Stimulated activated CD8-positive, alpha-beta memory T cell treated with anti-CD3 and anti-CD28 coated beads, Interleukin-7, amount 100 ng/mL, for 4 hours (primary cell): ENCODE results near the gene LRRC28.

Source experiments
- DNase-seq, 2 donors: peaks; one replicate each; pipeline ENCODE4 v3.0.0-alpha.2; 2020; ENCODE audit warnings: low read depth in 2 of 2

Gene LRRC28

DNA sequence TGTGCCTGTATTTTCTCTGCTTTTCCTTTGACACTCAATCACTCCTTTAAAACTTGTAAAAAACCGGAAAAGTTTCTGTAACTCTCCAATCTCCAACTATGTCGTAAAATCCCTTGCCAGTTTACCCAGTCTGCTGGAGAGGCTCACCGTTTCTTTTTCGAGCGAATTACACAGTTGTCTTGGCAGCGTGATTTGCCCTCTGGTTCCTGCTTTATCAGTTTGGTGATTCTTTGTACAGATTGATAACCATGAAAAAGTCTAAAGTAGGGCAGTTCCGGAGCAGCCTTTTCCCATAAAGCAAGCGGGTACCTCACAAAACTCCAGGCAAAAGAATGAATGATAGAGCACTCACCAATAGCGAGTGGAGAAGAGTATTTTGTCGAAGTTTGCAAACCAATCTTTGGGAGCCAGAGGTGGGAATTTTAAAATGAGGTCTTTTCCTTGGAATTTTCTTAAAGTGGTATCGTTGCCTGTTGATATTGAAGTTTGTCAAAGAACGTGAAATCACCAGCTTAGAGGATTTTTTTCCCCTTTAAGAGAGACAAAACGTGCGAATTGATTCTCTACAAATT, 1.9 kb upstream of the LRRC28 start, which contains the start of gene TTC23:
Gene TTC23, minus strand, starts transcription at position 312 of the 572 bp plus-strand sequence. CDS start 20,869 bp downstream, outside the sequence.
- no peak for DNase-seq

DNA sequence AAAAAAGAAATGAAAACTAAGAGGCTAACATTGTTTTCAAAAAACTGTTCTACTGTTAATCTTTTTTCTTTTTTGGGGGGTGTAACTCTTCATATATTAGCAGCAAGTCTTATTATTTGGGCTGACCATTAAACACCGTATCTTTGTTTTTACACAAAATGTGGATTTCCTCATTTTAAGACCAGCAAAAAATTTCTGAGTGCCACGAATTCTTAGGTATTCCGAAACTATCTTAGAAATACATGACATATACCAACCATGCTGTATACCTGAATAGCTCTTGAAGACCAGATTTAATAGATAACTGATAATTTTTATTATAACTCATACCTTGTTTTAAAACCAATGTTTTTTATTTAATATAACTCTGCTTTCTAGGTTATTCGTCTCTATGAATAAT, 1.3 kb upstream of the LRRC28 start:
- DNase-seq, result no peak

DNA sequence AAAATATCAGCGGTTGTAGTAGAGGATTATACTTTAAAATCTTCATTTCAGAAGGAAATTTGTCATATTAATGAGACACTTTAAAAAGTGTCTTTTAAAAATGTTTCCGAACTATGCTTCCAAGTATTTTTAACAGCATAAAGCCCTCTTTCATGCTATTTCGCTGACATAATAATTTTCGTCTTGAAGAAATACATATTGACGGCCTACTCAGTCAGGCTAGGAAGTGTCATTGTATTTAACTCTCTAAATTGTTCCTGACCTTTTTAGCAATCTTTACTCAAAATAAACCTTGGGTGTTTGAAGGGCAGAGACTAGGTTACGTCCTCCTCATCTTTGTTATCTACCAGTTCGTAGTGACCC, 806 bp upstream of the LRRC28 start:
- no peak for DNase-seq

DNA sequence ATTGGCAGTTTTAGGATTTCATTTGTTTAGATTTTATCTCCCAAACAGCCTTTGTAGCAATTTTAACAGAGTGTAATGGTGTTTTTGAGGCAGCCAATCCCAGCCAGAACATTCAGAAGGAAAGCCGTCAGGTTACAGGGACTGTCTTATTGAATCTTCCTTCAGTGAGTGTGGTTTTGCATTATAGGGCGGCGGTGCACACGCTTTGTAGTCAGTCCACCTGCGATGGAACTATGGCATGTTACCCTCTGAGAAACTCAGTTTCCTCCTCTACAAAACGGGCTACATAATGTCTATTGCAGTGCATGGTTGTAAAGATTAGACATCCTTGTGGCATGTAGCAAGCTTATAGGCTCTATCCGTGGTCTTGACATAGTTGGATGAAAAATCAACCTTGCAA, 1.0 kb downstream of the LRRC28 start:
- DNase-seq, result no peak

DNA sequence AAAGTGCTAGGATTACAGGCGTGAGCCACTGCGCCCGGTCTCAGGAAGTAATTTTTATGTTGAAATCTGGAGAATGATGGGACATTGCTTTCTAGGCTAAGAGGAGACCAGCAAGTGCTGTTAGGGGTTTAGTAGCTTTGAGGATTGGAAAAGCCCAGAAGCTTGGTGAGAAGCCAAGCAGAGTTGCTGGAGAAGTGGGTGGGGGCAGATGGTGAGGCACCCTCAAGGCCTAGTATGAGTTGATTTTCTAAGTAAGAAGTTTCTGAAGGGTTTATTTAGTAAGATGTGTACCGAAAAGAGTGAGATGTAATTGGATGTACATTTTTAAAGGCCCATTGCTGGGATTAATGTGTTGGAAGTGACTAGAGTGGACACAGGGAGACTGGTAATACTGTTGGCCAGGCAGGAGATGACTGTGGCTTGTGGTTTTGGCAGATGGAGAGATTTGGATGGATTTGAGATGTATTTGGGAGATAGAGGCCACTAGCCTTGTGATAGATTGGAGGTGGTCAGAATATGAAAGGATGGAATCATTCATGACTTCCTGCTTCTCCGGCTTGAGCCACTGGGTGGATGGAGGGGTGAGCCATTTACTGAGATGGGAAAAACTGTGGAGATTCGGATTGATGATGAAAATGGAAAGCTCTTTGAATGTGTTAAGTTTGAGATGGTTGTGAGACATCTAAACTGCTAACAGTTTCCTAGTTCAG, 2.3 kb downstream of the LRRC28 start:
- no peak for DNase-seq

DNA sequence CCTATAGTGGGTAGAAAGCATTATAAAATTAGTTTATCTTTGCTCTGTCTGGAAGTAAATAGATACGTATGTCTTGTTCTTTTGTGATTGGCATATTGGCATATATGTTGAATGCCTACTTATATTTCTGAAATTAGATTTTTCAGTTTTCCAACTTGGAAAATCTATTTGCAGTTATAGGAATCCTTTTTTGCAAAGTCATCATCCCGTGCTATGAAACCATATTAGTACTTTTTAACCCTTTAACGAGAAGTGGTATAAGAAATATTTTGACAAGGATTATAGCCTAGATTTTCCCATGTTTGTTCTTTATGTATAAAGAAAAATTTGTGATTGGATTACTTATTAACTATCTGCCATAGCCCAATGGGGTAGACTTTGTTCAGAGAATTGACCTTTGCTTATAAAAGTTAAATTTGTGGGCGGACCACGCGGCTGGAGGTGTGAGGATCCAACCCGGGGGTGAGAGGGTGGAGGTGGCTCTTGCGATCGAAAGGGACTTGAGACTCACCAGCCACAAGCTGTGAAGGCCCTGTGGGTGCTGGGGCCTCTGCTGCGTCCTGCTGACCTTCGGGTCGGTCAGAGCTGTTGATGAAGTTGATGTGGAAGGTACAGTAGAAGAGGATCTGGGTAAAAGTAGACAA, 5.9 kb downstream of the LRRC28 start:
- DNase-seq, result no peak

DNA sequence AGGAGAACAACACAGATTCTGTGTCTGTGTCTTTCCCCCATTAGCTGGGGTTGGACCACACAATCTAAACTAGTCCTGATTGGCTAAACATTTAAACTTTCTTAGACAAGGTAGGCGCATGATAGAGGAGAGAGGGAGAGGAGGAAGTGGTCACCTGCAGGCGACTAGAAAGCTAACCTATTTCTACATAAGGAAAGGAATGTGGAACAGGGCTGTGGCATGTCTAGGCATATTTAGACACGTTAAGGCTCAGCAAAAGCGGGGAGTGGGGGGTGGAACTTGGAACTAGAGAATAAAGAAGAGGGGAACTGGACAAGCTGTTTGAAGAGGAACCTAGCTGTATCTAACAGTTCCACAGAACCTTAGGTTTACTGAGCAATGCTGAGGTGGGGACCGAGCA, 12.8 kb downstream of the LRRC28 start:
- no peak for DNase-seq

DNA sequence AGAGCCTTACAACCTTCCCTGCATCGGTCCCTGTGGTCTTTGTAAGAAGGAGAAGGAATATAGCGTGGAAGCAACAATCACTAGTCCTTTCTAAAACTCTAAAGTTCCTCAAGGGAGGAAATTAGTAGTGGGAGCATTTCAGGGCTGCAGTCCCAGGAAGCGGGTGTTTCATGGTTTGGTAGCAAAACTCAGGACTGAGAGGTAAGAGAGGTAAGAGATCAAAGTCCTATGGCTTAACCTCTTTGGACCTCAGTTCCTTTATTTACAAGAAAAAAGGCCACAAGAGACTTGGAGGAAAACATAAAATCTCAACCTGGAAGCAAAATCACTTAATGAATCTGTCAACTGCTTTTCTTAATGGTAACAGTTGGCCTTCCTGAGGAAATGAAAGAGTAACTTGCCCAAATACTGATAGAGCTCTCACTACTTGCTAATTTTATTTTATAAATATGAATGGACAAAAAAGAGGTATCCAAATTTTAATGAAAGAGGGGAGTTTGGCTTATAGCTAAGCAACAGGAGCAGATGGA, 14.3 kb downstream of the LRRC28 start:
- DNase-seq, result no peak

DNA sequence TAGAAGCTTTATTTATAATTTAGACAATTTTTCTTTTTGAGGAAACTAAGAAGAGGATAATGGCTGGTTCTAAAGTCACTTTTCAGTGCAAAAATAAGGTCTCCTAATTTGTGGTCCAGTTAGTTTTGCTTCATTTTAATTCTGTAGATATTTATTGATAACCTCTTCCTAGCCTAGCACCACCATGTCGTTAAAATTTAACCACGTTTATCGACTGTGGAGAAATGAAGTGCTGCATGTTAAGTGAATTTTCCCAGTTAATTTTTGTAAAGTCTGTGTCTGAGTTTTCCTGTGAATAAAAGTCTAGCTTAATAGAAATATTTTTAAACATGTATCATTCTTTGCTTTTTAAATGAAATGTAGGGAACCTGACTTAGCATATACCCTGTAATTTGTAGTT, 16.7 kb downstream of the LRRC28 start:
- DNase-seq, result no peak

DNA sequence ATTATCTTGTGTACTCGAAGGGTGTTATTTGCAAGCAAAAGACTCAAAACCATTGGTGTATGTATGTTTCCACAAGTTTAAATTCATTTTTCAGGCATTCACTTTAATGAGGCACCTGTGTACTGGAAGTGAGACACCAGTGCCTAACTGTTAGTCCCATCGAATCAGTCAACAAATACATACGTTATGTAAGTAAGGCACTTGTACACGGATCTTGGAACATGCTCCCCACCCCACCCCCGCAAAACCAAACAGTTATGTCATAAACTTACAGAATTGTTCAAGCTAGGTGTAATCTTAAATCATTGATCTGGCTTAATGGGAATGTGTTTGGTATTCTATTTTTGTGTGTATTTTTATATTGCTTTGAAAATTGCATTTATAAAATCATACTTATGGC, 17.1 kb downstream of the LRRC28 start:
- DNase-seq, result no peak

DNA sequence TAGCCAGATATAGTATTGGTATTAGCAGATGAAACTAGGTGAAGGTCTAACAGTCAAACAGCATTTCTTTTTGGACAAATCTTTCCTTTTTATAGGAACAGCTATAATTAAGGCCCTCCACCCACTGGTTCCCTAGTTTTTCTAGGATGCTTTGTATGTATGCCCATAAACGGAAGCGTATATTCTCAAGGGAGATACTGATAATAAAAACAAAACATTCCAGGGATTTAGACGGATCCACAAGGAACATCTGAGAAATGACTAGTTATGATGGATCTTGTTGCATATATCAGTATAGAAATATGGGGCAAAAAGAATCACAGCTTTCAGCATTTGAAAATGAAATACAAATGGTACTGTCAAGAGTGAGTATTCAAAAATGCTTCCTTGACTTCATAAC, 22.5 kb downstream of the LRRC28 start:
- DNase-seq, result no peak

DNA sequence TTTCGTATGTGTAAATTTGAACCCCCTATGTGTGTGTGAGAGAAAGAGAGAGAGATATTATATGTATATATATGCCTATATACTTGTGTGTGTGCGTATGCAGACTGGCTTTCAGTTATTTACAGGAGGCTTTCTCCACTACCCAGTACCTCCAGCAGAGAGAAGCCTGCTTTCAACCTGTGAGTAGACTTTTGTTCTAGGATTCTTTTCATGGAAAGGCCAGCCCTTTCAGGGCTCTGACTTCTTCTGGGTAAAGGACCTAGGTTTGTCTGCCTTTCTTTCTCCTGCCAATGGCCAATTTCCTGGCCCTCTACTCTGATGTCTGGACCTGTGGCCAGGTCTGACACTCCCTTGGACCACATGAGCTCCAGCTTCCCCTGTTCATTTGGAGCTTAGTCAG, 23.8 kb downstream of the LRRC28 start:
- DNase-seq, result no peak

DNA sequence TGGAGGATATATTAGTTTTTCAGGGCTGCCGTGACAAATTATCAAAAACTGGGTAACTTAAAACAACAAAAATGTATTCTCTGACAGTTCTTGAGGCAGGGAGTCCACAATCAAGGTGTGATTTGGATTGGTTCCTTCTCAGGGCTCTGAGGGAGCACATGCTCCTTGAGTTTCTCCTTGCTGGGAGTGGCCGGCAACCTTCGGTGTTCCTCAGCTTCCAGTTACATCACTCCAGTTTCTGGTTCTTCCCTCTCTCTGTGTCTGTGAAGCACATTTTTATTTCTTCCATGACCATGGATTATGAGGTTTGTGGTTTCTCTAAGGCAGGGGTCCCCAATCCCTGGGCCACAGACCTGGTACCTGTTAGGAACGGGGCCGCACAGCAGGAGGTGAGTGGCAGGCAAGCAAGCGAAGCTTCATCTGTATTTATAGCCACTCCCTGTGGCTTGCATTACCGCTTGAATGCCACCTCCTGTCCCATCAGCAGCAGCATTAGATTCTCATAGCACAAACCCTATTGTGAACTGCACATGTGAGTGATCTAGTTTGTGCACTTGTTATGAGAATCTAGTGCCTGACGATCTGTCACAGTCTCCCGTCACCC, 24.3 kb downstream of the LRRC28 start:
- DNase-seq, result no peak

DNA sequence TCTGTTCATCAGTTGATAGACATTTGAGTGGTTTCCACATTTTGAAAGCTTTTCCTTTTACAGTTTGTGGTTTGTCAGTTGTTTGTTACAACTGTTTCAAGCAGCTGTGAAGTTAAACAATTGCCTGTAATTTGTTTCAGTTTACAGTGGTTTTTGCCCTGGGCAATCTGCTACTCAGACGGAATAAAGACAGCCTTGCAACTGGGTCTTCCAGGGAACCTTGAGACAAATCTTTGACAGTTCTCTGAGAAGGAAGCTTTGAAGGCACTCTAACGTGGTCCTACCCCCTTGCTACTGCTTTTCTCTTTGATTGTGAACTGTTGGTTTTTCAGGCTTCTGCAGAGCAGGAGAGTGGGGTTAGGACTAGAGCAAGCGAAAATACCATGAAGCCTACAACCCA, 28.0 kb downstream of the LRRC28 start:
- no peak for DNase-seq

DNA sequence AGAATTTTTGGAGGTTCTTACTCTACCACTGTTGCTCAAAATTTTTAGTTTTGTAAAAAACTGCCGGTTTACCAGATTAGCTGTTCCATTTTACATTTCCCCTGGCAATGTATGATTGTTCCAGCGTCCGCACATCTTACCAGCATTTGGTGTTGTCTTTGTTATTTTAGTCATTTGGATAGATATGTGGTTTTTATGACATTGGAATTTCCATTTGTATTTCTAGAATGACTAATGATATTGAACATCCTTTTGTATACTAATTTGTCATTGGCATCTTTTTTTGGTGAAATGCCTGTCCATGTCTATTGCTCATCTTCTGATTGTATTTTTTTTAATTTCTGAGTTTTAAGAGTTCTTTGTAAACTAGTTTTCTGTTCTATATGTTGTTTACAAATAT, 28.5 kb downstream of the LRRC28 start:
- DNase-seq, result no peak

DNA sequence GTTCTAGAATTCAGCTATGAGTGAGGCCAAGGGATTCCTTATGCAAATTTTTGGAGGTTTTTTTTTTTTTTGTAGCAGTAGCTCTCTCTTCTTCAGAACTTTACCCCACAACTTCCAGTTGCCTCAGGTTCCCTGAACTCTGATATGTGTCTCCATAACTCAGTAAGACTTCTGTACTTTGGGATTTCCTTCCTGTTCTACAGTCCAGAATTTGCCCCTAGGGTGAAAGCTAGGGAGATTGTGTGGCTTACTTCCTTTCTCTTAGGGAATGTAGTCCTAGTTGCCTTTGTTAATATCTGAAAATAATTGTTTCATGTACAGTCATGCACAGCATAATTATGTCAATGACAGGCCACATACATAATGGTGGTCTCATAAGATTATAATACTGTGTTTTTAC, 30.8 kb downstream of the LRRC28 start:
- DNase-seq, result no peak

DNA sequence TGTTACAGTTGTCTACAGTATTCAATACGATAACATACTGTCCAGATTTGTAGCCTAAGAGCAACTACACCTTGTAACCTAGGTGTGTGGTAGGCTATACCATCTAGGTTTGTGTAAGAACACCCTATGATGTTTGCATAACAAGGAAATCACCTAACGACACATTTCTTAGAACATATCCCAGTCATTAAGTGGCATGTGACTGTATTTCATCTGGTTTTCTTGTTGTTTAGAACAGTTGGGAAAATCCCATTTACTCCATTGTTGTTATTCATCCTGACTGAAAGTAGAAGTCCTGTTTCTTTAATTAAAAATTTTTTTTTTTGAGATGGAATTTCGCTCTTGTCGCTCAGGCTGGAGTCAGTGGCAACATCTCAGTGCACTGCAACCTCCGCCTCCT, 31.3 kb downstream of the LRRC28 start:
- DNase-seq, result no peak

DNA sequence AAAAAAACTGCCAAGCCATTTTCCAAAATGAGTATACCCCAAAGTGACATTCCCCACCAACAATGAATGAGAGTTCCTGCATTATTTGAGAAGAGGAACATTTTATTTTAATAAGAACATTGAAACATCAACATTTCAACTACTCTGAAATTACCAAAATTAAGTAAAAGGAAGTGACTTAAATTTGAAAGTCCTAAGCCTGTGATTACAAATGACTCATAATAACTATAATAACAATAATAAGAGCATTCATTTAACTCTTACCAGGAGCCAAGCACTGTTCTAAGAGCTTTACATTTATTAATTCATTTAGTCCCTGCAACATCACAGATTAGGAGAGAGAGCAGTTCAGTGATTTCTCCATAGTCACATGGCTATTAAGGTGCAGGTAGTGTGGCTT, 32.4 kb downstream of the LRRC28 start:
- DNase-seq, result no peak

DNA sequence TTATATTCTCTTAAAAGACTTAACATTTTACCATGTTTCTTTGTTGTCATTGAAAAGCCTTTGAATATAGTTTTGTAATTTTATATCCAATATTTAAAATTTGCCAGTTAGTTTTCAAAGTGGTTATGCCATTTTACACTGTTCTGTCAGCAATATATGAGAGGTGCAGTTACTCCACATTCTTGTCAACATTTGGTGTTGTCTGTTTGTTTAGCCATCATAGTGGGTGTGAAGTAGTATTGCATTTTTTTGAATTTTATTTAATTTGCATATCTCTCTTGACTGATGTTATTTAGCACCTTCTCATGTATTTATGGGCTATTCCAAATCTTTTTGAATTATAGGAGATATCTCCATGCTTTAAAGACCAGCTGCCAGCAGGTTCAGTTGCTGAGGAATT, 40.4 kb downstream of the LRRC28 start:
- no peak for DNase-seq

DNA sequence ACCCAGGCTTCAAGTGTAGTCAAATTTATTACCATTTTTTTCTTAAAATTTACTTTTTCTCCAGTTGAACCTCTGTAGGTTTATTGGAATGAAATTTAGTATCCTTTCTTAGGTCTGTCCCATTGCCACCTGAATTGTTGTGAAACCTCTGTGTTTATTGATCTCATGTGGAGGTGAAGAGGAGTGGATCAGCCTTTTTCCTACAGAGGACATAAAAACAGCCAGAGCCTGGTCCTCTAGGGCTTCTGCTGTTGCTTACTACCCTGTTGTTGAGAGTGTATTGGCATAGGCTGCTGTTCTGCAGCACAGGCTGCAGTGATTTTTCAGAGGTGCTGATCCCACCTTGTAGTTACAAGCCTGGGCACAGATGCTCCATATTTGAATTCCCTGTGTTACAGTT, 44.6 kb downstream of the LRRC28 start:
- no peak for DNase-seq

DNA sequence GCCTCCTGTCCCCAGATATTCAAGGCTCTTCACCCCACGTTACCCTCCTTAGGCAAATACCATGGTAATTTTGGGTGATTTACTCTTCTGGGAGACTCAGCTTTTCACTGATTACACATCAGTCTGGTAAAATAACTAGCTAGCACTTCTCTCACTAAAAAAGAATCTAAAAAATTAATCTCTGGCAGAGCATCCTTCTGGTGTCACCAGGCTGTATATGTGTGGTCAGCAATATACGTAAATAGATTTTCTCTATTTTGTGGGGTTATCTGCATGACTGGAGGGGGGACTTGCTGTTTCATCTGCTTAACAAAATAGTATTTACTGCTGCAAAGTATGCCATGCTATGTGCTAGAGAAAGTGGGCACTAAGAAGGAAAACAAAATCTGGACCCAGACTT, 45.1 kb downstream of the LRRC28 start:
- DNase-seq, result no peak

DNA sequence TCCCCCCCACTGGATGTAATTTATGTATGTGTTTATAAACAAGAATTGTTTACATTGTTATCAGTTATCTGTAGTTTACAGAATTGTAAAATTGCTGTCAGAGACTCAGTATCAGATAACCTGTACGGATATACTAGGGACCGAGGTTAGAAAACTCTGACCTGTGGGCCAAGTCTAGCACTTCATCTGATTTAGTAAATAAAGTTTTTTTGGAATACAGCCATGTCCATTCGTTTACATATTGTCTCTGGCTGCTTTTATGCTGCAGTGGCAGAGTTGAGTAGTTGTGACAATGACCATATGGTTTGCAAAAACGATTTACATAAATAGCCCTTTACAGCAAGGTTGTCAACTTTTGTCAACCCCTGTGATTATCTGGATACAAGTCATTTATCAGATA, 52.6 kb downstream of the LRRC28 start:
- no peak for DNase-seq
